Smooth muscle cell (in vitro differentiated cells): ENCODE data around the gene TASL. TPM values are rescaled to one million over a fixed set of nuclear protein-coding genes. Genes with fewer than 3 reads are reported as not detected.

ENCODE experiments used
- DNase-seq: peaks from one replicate; lab custom pipeline; 2025; ENCODE audit not compliant: unreplicated experiment; lab: John Stamatoyannopoulos, UW
- H2AFZ ChIP-seq: fragments of 200-600 bp; sonication (generic); 2 replicates; pipeline ENCODE4 v1.6.0; 2016; ENCODE audit warnings: antibody characterized with exemption, low read depth, mild to moderate bottlenecking
- H3F3A ChIP-seq: fragments of 200-600 bp; sonication (generic); 2 replicates; pipeline ENCODE4 v1.6.0; 2017; ENCODE audit warnings: antibody characterized with exemption, low read depth
- H3K27ac ChIP-seq: fragments of 200-600 bp; sonication (generic); 2 replicates; pipeline ENCODE4 v1.5.1; 2016; ENCODE audit warnings: low read depth, mild to moderate bottlenecking
- H3K27me3 ChIP-seq: fragments of 200-600 bp; sonication (generic); 2 replicates; pipeline ENCODE4 v1.6.1; 2016; ENCODE audit warnings: low read depth, mild to moderate bottlenecking
- H3K36me3 ChIP-seq: fragments of 200-600 bp; sonication (generic); 2 replicates; pipeline ENCODE4 v1.5.1; 2016; ENCODE audit warnings: low read depth
- H3K4me1 ChIP-seq: fragments of 200-600 bp; sonication (generic); 2 replicates; pipeline ENCODE4 v1.5.1; 2016; ENCODE audit warnings: low read depth
- H3K4me2 ChIP-seq: fragments of 200-600 bp; sonication (generic); 2 replicates; pipeline ENCODE4 v1.6.0; 2016; ENCODE audit warnings: mild to moderate bottlenecking
- H3K4me3 ChIP-seq: fragments of 200-600 bp; sonication (generic); 2 replicates; pipeline ENCODE4 v1.5.1; 2016; ENCODE audit warnings: mild to moderate bottlenecking
- H3K79me2 ChIP-seq: fragments of 200-600 bp; sonication (generic); 2 replicates; pipeline ENCODE4 v1.6.0; 2016; ENCODE audit warnings: low read depth, mild to moderate bottlenecking
- H3K9ac ChIP-seq: fragments of 200-600 bp; sonication (generic); 2 replicates; pipeline ENCODE4 v1.6.0; 2016; ENCODE audit warnings: low read depth
- H3K9me3 ChIP-seq: fragments of 200-600 bp; sonication (generic); replicated peaks from 2 replicates; pipeline ENCODE4 v1.5.1; 2016; ENCODE audit warnings: low read depth
- H4K20me1 ChIP-seq: fragments of 200-600 bp; sonication (generic); 2 replicates; pipeline ENCODE4 v1.6.0; 2016; ENCODE audit warnings: low read depth
- WGBS: methylation state at CpG from one replicate; pipeline ENCODE4 v1.1.7; 2016; ENCODE audit warnings: low lambda C conversion rate; 5-methylcytosine and 5-hydroxymethylcytosine counted together
- polyA plus RNA-seq: library from polyadenylated mRNA; unstranded; fragments of >200 nt; fragmentation: Nextera tagmentation; extraction: Ambion mirVana; gene quantifications from 2 replicates; pipeline ENCODE4 v1.2.1, GENCODE V29; 2016
- total RNA-seq: library from RNA; depleted of rRNA; stranded (reverse); fragments of >200 nt; gene quantifications from 2 replicates; pipeline ENCODE4 v1.2.3, GENCODE V29; 2014
- TF ChIP-seq, protein P1 (sequence below): fragments of 200-600 bp; sonication (generic); IDR thresholded peaks from 2 replicates; pipeline ENCODE4 v1.5.1; 2017; ENCODE audit warnings: borderline replicate concordance, mild to moderate bottlenecking, antibody characterized with exemption; ENCODE audit not compliant: insufficient read depth, poor library complexity, severe bottlenecking

Gene TASL
- total and polyA plus RNA-seq, 2 experiments from 2014 or later = not detected

DNA sequence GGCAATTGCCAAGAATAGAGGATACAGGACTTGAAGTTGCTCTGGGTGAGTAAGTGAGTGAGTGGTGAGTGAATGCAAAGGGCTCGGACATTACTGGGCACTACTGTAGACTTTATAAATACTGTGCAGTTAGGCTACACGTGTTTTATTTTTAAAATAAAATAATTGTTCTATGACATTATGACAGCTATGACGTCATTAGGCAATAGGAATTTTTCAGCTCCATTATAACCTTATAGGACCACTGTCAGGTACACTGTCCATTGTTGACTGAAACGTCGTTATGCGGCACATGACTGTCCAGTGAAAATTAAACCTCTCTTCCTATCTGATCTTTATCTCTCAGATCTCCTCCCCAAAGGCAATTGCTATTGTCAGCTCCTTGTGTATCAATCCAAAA, 5.1 kb upstream of the TASL start:
- Histone ChIP-seq H3F3A (no peaks in the 10 kb centered on the region), H3K27ac (no peak overlapping the region), H3K36me3 (no peaks in the 10 kb centered on the region), H3K9ac (no peak overlapping the region), H4K20me1 (no peaks in the 10 kb centered on the region), H3K4me1 (no peaks in the 10 kb centered on the region), H3K9me3 (no peaks in the 10 kb centered on the region), H3K79me2 (no peaks in the 10 kb centered on the region), H3K4me3 (no peak overlapping the region), H2AFZ (no peak overlapping the region), H3K4me2 (no peak overlapping the region), H3K27me3 (no peaks in the 10 kb centered on the region)
- WGBS = 77% methylated on average over 6 of the region's 6 CpGs
- TF ChIP-seq, protein P1, sequence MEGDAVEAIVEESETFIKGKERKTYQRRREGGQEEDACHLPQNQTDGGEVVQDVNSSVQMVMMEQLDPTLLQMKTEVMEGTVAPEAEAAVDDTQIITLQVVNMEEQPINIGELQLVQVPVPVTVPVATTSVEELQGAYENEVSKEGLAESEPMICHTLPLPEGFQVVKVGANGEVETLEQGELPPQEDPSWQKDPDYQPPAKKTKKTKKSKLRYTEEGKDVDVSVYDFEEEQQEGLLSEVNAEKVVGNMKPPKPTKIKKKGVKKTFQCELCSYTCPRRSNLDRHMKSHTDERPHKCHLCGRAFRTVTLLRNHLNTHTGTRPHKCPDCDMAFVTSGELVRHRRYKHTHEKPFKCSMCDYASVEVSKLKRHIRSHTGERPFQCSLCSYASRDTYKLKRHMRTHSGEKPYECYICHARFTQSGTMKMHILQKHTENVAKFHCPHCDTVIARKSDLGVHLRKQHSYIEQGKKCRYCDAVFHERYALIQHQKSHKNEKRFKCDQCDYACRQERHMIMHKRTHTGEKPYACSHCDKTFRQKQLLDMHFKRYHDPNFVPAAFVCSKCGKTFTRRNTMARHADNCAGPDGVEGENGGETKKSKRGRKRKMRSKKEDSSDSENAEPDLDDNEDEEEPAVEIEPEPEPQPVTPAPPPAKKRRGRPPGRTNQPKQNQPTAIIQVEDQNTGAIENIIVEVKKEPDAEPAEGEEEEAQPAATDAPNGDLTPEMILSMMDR = no peak
- DNase-seq = no peak

DNA sequence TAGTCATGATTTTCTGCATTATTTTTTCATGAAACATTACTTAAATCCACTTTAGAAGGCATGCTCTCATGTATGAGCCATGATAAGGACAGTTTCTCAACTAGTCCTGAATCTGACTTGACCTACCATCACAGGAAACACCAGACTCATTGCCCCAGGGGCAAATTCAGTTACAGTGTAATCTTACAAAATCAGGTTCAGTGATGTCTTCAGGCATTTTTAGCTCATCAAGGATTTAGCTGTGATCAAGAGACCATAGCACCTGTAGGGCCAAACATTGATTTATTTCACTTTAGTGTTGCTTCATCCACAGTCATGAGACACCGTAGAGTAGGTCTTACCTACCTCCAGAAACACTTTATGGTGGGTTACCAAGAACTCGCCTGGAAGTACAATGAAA, 3.1 kb upstream of the TASL start:
- Histone ChIP-seq H3K9ac (no peak overlapping the region), H3F3A (no peaks in the 10 kb centered on the region), H3K9me3 (no peaks in the 10 kb centered on the region), H3K4me3 (no peak overlapping the region), H3K27ac (no peak overlapping the region), H3K4me2 (no peak overlapping the region), H3K4me1 (no peaks in the 10 kb centered on the region), H3K27me3 (no peaks in the 10 kb centered on the region), H3K36me3 (no peaks in the 10 kb centered on the region), H3K79me2 (no peaks in the 10 kb centered on the region), H2AFZ (no peak overlapping the region), H4K20me1 (no peaks in the 10 kb centered on the region)
- TF ChIP-seq, protein P1 = no peak
- no peak for DNase-seq
- 74% methylated on average over 2 of the region's 2 CpGs for WGBS

DNA sequence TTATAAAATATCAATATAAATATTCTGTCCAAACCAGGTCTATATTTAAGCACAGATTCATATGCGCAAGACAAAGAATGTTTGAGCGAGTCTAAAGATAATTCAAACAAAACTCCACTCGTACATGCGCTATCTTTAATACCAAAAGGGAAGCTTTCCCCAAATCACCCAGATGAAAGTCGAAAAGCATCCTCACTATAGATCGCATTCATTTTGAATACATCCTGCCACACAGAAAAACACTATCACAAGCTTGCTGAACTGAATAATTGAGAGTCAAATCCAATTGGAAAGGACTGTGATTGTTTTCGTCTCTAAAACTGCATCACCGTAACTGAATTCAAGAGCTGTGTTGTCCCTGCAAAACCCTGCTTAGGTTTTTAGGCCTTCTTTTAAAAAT, 685 bp downstream of the TASL start:
- WGBS = 92% methylated on average over 8 of the region's 8 CpGs

DNA sequence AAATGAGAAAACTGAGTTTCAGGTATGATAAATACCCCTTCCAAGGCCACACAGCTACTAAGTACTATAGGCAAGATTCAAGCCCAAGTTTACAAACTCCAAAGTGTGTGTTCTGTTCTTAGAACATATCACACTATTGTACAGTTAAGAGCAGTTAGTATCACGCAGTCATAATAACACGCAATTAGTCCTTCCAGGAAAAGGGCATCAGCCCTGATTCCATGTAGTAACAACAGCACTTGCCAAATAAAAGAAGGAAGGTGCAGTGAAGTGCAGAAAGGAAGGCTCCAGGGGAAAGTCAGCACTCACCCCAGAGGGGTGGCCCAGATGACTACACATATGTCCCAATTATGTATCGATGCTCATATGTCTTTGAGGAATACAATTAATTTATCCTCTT, 4.4 kb downstream of the TASL start:
- Histone ChIP-seq H3F3A (no peaks in the 10 kb centered on the region), H3K4me1 (no peaks in the 10 kb centered on the region)

More for the DNA sequence above, 685 bp downstream of the TASL start:
- Histone ChIP-seq H2AFZ (no peak overlapping the region), H3F3A (no peaks in the 10 kb centered on the region), H3K4me3 (no peak overlapping the region), H4K20me1 (no peaks in the 10 kb centered on the region), H3K79me2 (no peaks in the 10 kb centered on the region), H3K4me1 (no peaks in the 10 kb centered on the region), H3K27ac (no peak overlapping the region), H3K4me2 (no peak overlapping the region), H3K36me3 (no peaks in the 10 kb centered on the region), H3K9ac (no peak overlapping the region), H3K9me3 (no peaks in the 10 kb centered on the region), H3K27me3 (no peaks in the 10 kb centered on the region)
- TF ChIP-seq, protein P1 = no peak
- no peak for DNase-seq

More for the DNA sequence above, 4.4 kb downstream of the TASL start:
- no peak overlapping the region for H2AFZ ChIP-seq
- no peak overlapping the region for H3K4me3 ChIP-seq
- H3K27me3 ChIP-seq = no peaks in the 10 kb centered on the region
- no peak overlapping the region for H3K9ac ChIP-seq
- H3K9me3 ChIP-seq = no peaks in the 10 kb centered on the region
- H3K79me2 ChIP-seq = no peaks in the 10 kb centered on the region
- no peak for DNase-seq
- TF ChIP-seq, protein P1 = no peak
- no peak overlapping the region for H3K27ac ChIP-seq
- WGBS = 94% methylated on average over 3 of the region's 3 CpGs
- H3K4me2 ChIP-seq = no peak overlapping the region
- H3K36me3 ChIP-seq = no peaks in the 10 kb centered on the region
- no peaks in the 10 kb centered on the region for H4K20me1 ChIP-seq
